Neural progenitor cell (in vitro differentiated cells): ENCODE measurements around the gene STAT3. TPM values are rescaled to one million over a fixed set of nuclear protein-coding genes. Genes with fewer than 3 reads are reported as not detected.

Source experiments
- DNase-seq: peaks from one replicate; pipeline ENCODE4 v3.0.0-alpha.2; 2016; ENCODE audit warnings: low spot score
- H2AFZ ChIP-seq: fragments of 200-600 bp; sonication (generic); replicated peaks from 2 replicates; pipeline ENCODE4 v1.6.1; 2016; ENCODE audit warnings: antibody characterized with exemption
- H3F3A ChIP-seq: fragments of 200-600 bp; sonication (generic); 2 replicates; pipeline ENCODE4 v1.6.1; 2016; ENCODE audit warnings: antibody characterized with exemption, low read depth
- H3K27ac ChIP-seq: fragments of 200-600 bp; sonication (generic); 2 replicates; pipeline ENCODE4 v1.5.1; 2016; ENCODE audit warnings: mild to moderate bottlenecking
- H3K27me3 ChIP-seq: fragments of 200-600 bp; sonication (generic); 2 replicates; pipeline ENCODE4 v1.6.1; 2016; ENCODE audit warnings: mild to moderate bottlenecking, moderate library complexity
- H3K36me3 ChIP-seq: fragments of 200-600 bp; sonication (generic); 2 replicates; pipeline ENCODE4 v1.5.1; 2016
- H3K4me1 ChIP-seq: fragments of 200-600 bp; sonication (generic); 2 replicates; pipeline ENCODE4 v1.6.1; 2016; ENCODE audit warnings: mixed run types
- H3K4me2 ChIP-seq: fragments of 200-600 bp; sonication (generic); 2 replicates; pipeline ENCODE4 v1.6.1; 2016
- H3K4me3 ChIP-seq: fragments of 200-600 bp; sonication (generic); 2 replicates; pipeline ENCODE4 v1.5.1; 2016
- H3K79me2 ChIP-seq: fragments of 200-600 bp; sonication (generic); 2 replicates; pipeline ENCODE4 v1.6.1; 2016; ENCODE audit warnings: low read depth
- H3K9ac ChIP-seq: fragments of 200-600 bp; sonication (generic); 2 replicates; pipeline ENCODE4 v1.6.1; 2016
- H3K9me3 ChIP-seq: fragments of 200-600 bp; sonication (generic); 2 replicates; pipeline ENCODE4 v1.5.1; 2016; ENCODE audit warnings: low read depth
- H4K20me1 ChIP-seq: fragments of 200-600 bp; sonication (generic); 2 replicates; pipeline ENCODE4 v1.6.1; 2016; ENCODE audit warnings: low read depth
- H3K27ac Mint-ChIP-seq: 3 replicates; pipeline ENCODE4 v1.8.0; 2021; ENCODE audit warnings: mixed read lengths
- H3K27me3 Mint-ChIP-seq: 2 replicates; pipeline ENCODE4 v1.8.0; 2022; ENCODE audit warnings: low read depth, mild to moderate bottlenecking, inconsistent platforms, moderate library complexity, mixed read lengths; ENCODE audit not compliant: insufficient read depth
- H3K36me3 Mint-ChIP-seq: 3 replicates; pipeline ENCODE4 v1.8.0; 2021; ENCODE audit warnings: mixed read lengths
- H3K4me1 Mint-ChIP-seq: 3 replicates; pipeline ENCODE4 v1.8.0; 2021; ENCODE audit warnings: mixed read lengths
- H3K4me3 Mint-ChIP-seq: 3 replicates; pipeline ENCODE4 v1.8.0; 2021; ENCODE audit warnings: mild to moderate bottlenecking, moderate library complexity, mixed read lengths
- H3K9me3 Mint-ChIP-seq: 3 replicates; pipeline ENCODE4 v1.8.0; 2020; ENCODE audit warnings: mixed read lengths
- EZH2 ChIP-seq: fragments of 200-600 bp; sonication (generic); IDR thresholded peaks from 2 replicates; pipeline ENCODE4 v1.6.1; 2017; ENCODE audit warnings: antibody characterized with exemption, mild to moderate bottlenecking, moderate library complexity
- EZH2phosphoT487 ChIP-seq: fragments of 200-600 bp; sonication (generic); IDR thresholded peaks from 2 replicates; pipeline ENCODE4 v1.6.1; 2017; ENCODE audit warnings: antibody characterized with exemption
- total RNA-seq: library from RNA; depleted of rRNA; stranded (reverse); fragments of >200 nt; gene quantifications from 2 replicates; pipeline ENCODE4 v1.2.3, GENCODE V29; 2015; ENCODE audit warnings: low replicate concordance
- TF ChIP-seq, protein P1 (sequence below): fragments of 200-600 bp; sonication (generic); IDR thresholded peaks from 2 replicates; pipeline ENCODE4 v1.5.1; 2017; ENCODE audit warnings: antibody characterized with exemption, mild to moderate bottlenecking

STAT3 gene
- total RNA-seq, 1 donor from 2014 or later, result 54.9 TPM

DNA sequence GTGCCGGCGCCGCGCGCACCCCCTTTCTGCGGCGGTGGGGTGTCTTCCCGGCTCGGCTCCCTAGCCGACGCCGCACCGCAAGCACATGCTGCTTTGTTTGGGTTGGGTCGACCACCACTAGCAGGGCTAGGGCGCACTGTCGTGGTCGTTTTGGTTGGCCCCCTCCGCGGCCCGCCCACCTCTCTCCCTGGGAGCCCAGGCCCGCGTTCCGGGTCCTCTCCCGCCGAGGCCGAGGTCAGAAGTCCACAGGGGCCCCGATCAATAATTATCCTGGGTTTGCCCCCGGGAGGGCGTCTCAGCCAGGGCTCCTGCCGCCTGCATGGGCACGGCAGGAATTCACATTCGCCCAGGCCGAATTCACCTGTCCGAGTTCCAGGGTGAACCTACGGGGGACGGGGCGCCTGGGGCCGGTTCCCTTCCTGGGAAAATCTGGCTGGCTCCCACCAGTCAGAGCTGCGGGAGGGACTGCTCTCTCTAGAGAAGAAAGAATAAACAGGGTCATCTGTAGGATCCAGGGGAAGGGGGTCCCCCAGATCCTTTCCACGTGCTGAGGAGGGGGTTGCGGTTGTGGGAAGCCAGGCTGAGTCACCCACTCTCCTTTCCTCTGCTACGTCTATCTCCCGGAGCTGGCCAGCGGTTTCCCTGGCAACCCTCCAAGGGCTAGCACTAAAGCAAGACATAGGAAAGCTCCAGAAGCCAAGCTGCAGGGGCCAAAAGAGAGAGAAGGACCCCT lies 111.5 kb downstream of the STAT3 start:
- H2AFZ ChIP-seq, result peak overlapping the region; percentile 80

DNA sequence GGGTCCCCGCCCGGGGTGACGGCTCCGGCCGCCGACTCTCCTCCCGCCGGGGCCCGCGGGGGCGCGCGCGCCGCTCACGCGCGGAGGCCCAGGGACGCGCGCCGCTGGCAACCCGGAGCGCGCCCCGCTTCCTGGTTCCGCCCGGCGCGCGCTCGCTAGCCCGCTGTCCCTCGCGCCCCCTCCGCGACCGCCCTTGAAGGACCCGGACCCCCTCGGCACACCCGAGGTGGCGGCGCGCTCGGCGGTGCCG lies 112.0 kb downstream of the STAT3 start, which contains the start of gene STAT5B:
Gene STAT5B (minus strand): TSS at position 33 of the 250 bp plus-strand sequence. CDS start 44,264 bp downstream, outside the sequence.
- Histone ChIP-seq H3K36me3 (no peaks in the 10 kb centered on the region), H3K9ac (peak within 1 kb of the TSS; percentile 56), H3K4me1 (peaks cover 32% of the 10 kb centered on the region), H4K20me1 (peaks cover 35% of the 10 kb centered on the region), H3K27me3 (no peaks in the 10 kb centered on the region), H2AFZ (peak within 1 kb of the TSS; percentile 80), H3F3A (peaks cover 33% of the 10 kb centered on the region), H3K9me3 (no peaks in the 10 kb centered on the region), H3K4me3 (peak within 1 kb of the TSS; percentile 90), H3K4me2 (peak within 1 kb of the TSS; percentile 99), H3K27ac (peak within 1 kb of the TSS; percentile 43), H3K79me2 (peaks cover 44% of the 10 kb centered on the region)
- H3K27ac Mint-ChIP-seq, result peak within 1 kb of the TSS; percentile 96
- no peaks in the 10 kb centered on the region for H3K9me3 Mint-ChIP-seq
- peaks cover 38% of the 10 kb centered on the region for H3K4me1 Mint-ChIP-seq
- TF ChIP-seq EZH2 (no peak), EZH2phosphoT487 (no peak)
- TF ChIP-seq, protein P1, sequence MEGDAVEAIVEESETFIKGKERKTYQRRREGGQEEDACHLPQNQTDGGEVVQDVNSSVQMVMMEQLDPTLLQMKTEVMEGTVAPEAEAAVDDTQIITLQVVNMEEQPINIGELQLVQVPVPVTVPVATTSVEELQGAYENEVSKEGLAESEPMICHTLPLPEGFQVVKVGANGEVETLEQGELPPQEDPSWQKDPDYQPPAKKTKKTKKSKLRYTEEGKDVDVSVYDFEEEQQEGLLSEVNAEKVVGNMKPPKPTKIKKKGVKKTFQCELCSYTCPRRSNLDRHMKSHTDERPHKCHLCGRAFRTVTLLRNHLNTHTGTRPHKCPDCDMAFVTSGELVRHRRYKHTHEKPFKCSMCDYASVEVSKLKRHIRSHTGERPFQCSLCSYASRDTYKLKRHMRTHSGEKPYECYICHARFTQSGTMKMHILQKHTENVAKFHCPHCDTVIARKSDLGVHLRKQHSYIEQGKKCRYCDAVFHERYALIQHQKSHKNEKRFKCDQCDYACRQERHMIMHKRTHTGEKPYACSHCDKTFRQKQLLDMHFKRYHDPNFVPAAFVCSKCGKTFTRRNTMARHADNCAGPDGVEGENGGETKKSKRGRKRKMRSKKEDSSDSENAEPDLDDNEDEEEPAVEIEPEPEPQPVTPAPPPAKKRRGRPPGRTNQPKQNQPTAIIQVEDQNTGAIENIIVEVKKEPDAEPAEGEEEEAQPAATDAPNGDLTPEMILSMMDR, result no peak
- peaks cover 5% of the 10 kb centered on the region for H3K27me3 Mint-ChIP-seq
- peak within 1 kb of the TSS; percentile 94 for H3K4me3 Mint-ChIP-seq
- H3K36me3 Mint-ChIP-seq, result no peaks in the 10 kb centered on the region
- peak; percentile 87 for DNase-seq

More for the DNA sequence above, 111.5 kb downstream of the STAT3 start:
- peak overlapping the region; percentile 90 for H3K4me3 ChIP-seq
- H3K9me3 ChIP-seq, result no peaks in the 10 kb centered on the region
- peak overlapping the region; percentile 99 for H3K4me2 ChIP-seq
- no peak for TF ChIP-seq EZH2phosphoT487
- TF ChIP-seq, protein P1, result no peak
- TF ChIP-seq EZH2, result no peak
- H3K27me3 Mint-ChIP-seq, result peaks cover 5% of the 10 kb centered on the region
- no peaks in the 10 kb centered on the region for H3K36me3 Mint-ChIP-seq
- H3K27ac ChIP-seq, result no peak overlapping the region
- H3K4me3 Mint-ChIP-seq, result peak overlapping the region; percentile 85
- H3K9ac ChIP-seq, result no peak overlapping the region
- no peaks in the 10 kb centered on the region for H3K9me3 Mint-ChIP-seq
- peaks cover 37% of the 10 kb centered on the region for H3K4me1 ChIP-seq
- H4K20me1 ChIP-seq, result peaks cover 30% of the 10 kb centered on the region
- no peaks in the 10 kb centered on the region for H3K36me3 ChIP-seq
- peaks cover 33% of the 10 kb centered on the region for H3F3A ChIP-seq
- peaks cover 39% of the 10 kb centered on the region for H3K79me2 ChIP-seq
- H3K27ac Mint-ChIP-seq, result peak overlapping the region; percentile 59
- peaks cover 42% of the 10 kb centered on the region for H3K4me1 Mint-ChIP-seq
- DNase-seq, result peak; percentile 58
- H3K27me3 ChIP-seq, result no peaks in the 10 kb centered on the region

DNA sequence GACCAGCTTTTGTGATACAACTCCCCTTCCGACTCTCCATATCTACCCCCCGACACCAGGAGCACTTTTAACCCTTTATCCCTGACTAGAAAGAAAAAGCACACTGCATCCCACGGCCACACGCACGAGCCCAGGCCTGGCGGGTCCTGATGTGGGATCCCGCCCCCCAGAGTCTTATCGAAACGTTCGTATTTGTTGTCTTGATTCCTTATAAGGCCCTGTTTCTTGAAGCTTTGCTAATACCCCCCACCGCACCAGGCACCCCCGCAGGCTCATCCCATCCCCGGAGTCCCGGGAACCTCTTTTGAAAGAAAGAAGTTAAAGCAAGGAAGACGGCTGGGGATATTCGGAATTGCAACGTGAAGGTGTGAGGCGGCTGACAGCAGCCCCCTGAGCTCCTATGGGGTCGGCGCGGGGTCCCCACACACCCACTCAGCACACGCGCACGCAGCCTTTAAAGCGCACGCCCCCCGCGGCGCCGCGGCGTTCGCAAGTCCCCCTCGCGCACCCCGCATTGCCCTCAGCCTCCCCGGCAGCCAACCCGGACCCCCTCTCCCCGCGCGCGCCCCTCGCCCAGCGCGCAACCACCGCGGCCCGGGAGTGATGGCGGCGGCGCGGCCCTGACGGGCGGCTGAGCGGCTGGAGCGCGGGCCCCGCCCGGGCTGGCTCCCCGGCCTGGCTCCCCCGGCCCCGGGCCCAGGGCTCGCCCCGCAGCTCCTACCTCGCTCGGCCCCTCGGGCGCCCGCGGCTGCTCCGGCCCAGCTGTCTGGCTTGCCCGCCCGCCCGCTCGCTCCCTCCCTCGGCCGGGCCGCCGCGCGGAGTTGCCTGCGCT lies 112.5 kb downstream of the STAT3 start:
- Histone ChIP-seq H3K9ac (peak overlapping the region; percentile 56), H3K4me2 (peak overlapping the region; percentile 99), H3K9me3 (no peaks in the 10 kb centered on the region), H3F3A (peaks cover 33% of the 10 kb centered on the region), H3K4me1 (peaks cover 30% of the 10 kb centered on the region), H4K20me1 (peaks cover 41% of the 10 kb centered on the region), H3K79me2 (peaks cover 50% of the 10 kb centered on the region), H3K27ac (peak overlapping the region; percentile 43), H2AFZ (peak overlapping the region; percentile 52), H3K36me3 (no peaks in the 10 kb centered on the region), H3K27me3 (no peaks in the 10 kb centered on the region), H3K4me3 (peak overlapping the region; percentile 90)
- TF ChIP-seq EZH2 (no peak), EZH2phosphoT487 (no peak)
- TF ChIP-seq, protein P1, result peak; percentile 6
- Mint-ChIP-seq H3K9me3 (no peaks in the 10 kb centered on the region), H3K4me1 (peaks cover 35% of the 10 kb centered on the region), H3K4me3 (peak overlapping the region; percentile 94), H3K27me3 (peaks cover 5% of the 10 kb centered on the region), H3K27ac (peak overlapping the region; percentile 96), H3K36me3 (no peaks in the 10 kb centered on the region)
- DNase-seq, result peak; percentile 67
